SK-N-SH (cell line): ENCODE results near the gene TRIM8. TPM values are rescaled to one million over a fixed set of nuclear protein-coding genes. Genes with fewer than 3 reads are reported as not detected.

ENCODE experiments used
- CTCF ChIA-PET: fragments of 300-600, 350-600 bp; formaldehyde crosslinking; extraction: SDS; loops from one replicate; lab custom pipeline; 2021; lab: Yijun Ruan, JAX
- POLR2A ChIA-PET: fragments of 350-600 bp; sonication (Branson Sonifier 250); formaldehyde crosslinking; extraction: SDS; loops from one replicate; lab custom pipeline; 2020; ENCODE audit warnings: antibody characterized with exemption, inconsistent platforms; lab: Yijun Ruan, JAX
- DNase-seq: peaks from one replicate; pipeline ENCODE4 v3.0.0; 2012
- H2AFZ ChIP-seq: fragments of 200-600 bp; sonication (generic); 2 replicates; pipeline ENCODE4 v1.8.1; 2016; ENCODE audit warnings: antibody characterized with exemption, mild to moderate bottlenecking, low read depth
- H3F3A ChIP-seq: fragments of 200-600 bp; sonication (generic); replicated peaks from 2 replicates; pipeline ENCODE3; 2016; ENCODE audit warnings: antibody characterized with exemption, mild to moderate bottlenecking; ENCODE audit not compliant: insufficient read depth
- H3K27ac ChIP-seq, 2 experiments: fragments of 200-500 bp in 1 of 2; fragments of 200-600 bp in 1 of 2; sonication (Bioruptor generic) in 1 of 2; sonication (generic), shearing (Covaris generic) in 1 of 2; 2 replicates each; pipeline versions ENCODE4 v1.5.1 to v1.6.1; 2014 to 2016; ENCODE audit warnings: low read depth in 2 of 2, inconsistent platforms in 1 of 2, low read length in 1 of 2, mild to moderate bottlenecking in 1 of 2, mixed read lengths in 1 of 2
- H3K27me3 ChIP-seq: fragments of 200-600 bp; sonication (generic), shearing (Covaris generic); 2 replicates; pipeline ENCODE4 v1.6.1; 2016; ENCODE audit warnings: mixed run types; ENCODE audit not compliant: insufficient read depth
- H3K36me3 ChIP-seq, 2 experiments: fragments of 200-500 bp in 1 of 2; fragments of 200-600 bp in 1 of 2; sonication (Bioruptor generic) in 1 of 2; sonication (generic) in 1 of 2; replicated peaks in 1 of 2; 2 replicates each; pipeline versions ENCODE3 to v1.5.1; 2014 to 2016; ENCODE audit warnings: low read length in 1 of 2, mild to moderate bottlenecking in 1 of 2; ENCODE audit not compliant: insufficient read depth in 2 of 2, control insufficient read depth in 1 of 2
- H3K4me1 ChIP-seq, 2 experiments: fragments of 200-500 bp in 1 of 2; fragments of 200-600 bp in 1 of 2; sonication (Bioruptor generic) in 1 of 2; sonication (generic), shearing (Covaris generic) in 1 of 2; 2 replicates each; pipeline versions ENCODE4 v1.5.1 to v1.6.1; 2014 to 2016; ENCODE audit warnings: low read depth in 1 of 2, low read length in 1 of 2, mixed run types in 1 of 2; ENCODE audit not compliant: insufficient read depth in 2 of 2, control insufficient read depth in 1 of 2
- H3K4me2 ChIP-seq: fragments of 200-600 bp; sonication (generic), shearing (Covaris generic); 2 replicates; pipeline ENCODE4 v1.6.1; 2017; ENCODE audit warnings: mixed run types
- H3K4me3 ChIP-seq, 2 experiments: fragments of 200-500 bp in 1 of 2; fragments of 200-600 bp in 1 of 2; sonication (Bioruptor generic) in 1 of 2; sonication (generic), shearing (Covaris generic) in 1 of 2; 2 replicates each; pipeline versions ENCODE4 v1.5.1 to v1.8.1; 2014 to 2016; ENCODE audit warnings: low read depth in 2 of 2, inconsistent platforms in 1 of 2, low read length in 1 of 2, mild to moderate bottlenecking in 1 of 2, mixed read lengths in 1 of 2, moderate library complexity in 1 of 2
- H3K79me2 ChIP-seq: fragments of 200-600 bp; sonication (generic); 2 replicates; pipeline ENCODE4 v1.8.1; 2017; ENCODE audit warnings: mild to moderate bottlenecking; ENCODE audit not compliant: insufficient read depth
- H3K9ac ChIP-seq: fragments of 200-600 bp; sonication (generic); 2 replicates; pipeline ENCODE4 v1.6.1; 2017; ENCODE audit warnings: mixed run types
- H3K9me2 ChIP-seq: fragments of 200-600 bp; sonication (generic); 2 replicates; pipeline ENCODE4 v1.6.1; 2017; ENCODE audit warnings: mixed run types
- H3K9me3 ChIP-seq: fragments of 200-600 bp; sonication (generic); 2 replicates; pipeline ENCODE4 v1.6.1; 2017; ENCODE audit warnings: mixed run types, mild to moderate bottlenecking, moderate library complexity
- H4K20me1 ChIP-seq: fragments of 200-600 bp; sonication (generic); 2 replicates; pipeline ENCODE4 v1.6.1; 2017; ENCODE audit warnings: mild to moderate bottlenecking, mixed run types; ENCODE audit not compliant: insufficient read depth
- EP300 ChIP-seq, 2 experiments: IDR thresholded peaks; 2 replicates each; pipeline versions ENCODE4 v1.4.0 to v1.6.1; 2012; ENCODE audit warnings: borderline replicate concordance in 1 of 2, low read depth in 1 of 2, low read length in 1 of 2
- EZH2phosphoT487 ChIP-seq: fragments of 200-600 bp; sonication (generic); IDR thresholded peaks from 2 replicates; pipeline ENCODE4 v1.6.1; 2017; ENCODE audit warnings: low read depth, mixed run types, mild to moderate bottlenecking, antibody characterized with exemption, moderate library complexity, borderline replicate concordance
- FOXJ3 ChIP-seq: sonication (generic); formaldehyde crosslinking; IDR thresholded peaks from 2 replicates; pipeline ENCODE4 v1.5.1; 2020; ENCODE audit warnings: mild to moderate bottlenecking, missing genetic modification reagents
- FOXM1 ChIP-seq: IDR thresholded peaks from 2 replicates; pipeline ENCODE4 v1.4.0; 2012; ENCODE audit warnings: low read depth, mild to moderate bottlenecking
- GABPA ChIP-seq: IDR thresholded peaks from 2 replicates; pipeline ENCODE4 v1.4.0; 2012; ENCODE audit warnings: low read depth, mild to moderate bottlenecking
- GATA2 ChIP-seq: sonication (generic); formaldehyde crosslinking; IDR thresholded peaks from 2 replicates; pipeline ENCODE4 v1.5.0; 2020; ENCODE audit warnings: mild to moderate bottlenecking, missing genetic modification reagents
- JUND ChIP-seq: IDR thresholded peaks from 2 replicates; pipeline ENCODE4 v1.4.0; 2012
- MXI1 ChIP-seq: IDR thresholded peaks from 2 replicates; pipeline ENCODE4 v1.6.1; 2012; ENCODE audit warnings: mild to moderate bottlenecking, low read depth, low read length, improper control_type of control experiment
- PBX3 ChIP-seq: IDR thresholded peaks from 2 replicates; pipeline ENCODE4; 2012
- POLR2AphosphoS5 ChIP-seq: IDR thresholded peaks from 2 replicates; pipeline ENCODE4 v1.6.1; 2012; ENCODE audit warnings: low read depth, low read length
- RAD21 ChIP-seq: IDR thresholded peaks from 2 replicates; pipeline ENCODE4 v1.6.1; 2012; ENCODE audit warnings: mild to moderate bottlenecking, low read length
- REST ChIP-seq: IDR thresholded peaks from 2 replicates; pipeline ENCODE4 v1.6.1; 2012; ENCODE audit warnings: mild to moderate bottlenecking, low read depth, low read length, moderate library complexity
- RXRA ChIP-seq: IDR thresholded peaks from 2 replicates; pipeline ENCODE4 v1.4.0; 2012; ENCODE audit warnings: low read depth, mild to moderate bottlenecking, borderline replicate concordance
- SIN3A ChIP-seq: IDR thresholded peaks from 2 replicates; pipeline ENCODE4 v1.6.1; 2012; ENCODE audit warnings: low read depth, mild to moderate bottlenecking, low read length, moderate library complexity, borderline replicate concordance
- SMC3 ChIP-seq: IDR thresholded peaks from 2 replicates; pipeline ENCODE4 v1.6.1; 2012; ENCODE audit warnings: low read depth, low read length, improper control_type of control experiment
- TAF1 ChIP-seq: IDR thresholded peaks from 2 replicates; pipeline ENCODE4 v1.6.1; 2012; ENCODE audit warnings: low read depth, mild to moderate bottlenecking, low read length, moderate library complexity, borderline replicate concordance
- TCF12 ChIP-seq: IDR thresholded peaks from 2 replicates; pipeline ENCODE4 v1.4.0; 2012
- TEAD4 ChIP-seq: IDR thresholded peaks from 2 replicates; pipeline ENCODE4 v1.4.0; 2012; ENCODE audit warnings: mild to moderate bottlenecking, borderline replicate concordance; ENCODE audit not compliant: insufficient read depth
- YY1 ChIP-seq: IDR thresholded peaks from 2 replicates; pipeline ENCODE4 v1.4.0; 2012; ENCODE audit warnings: low read depth, mild to moderate bottlenecking
- WGBS: methylation state at CpG from one replicate; pipeline ENCODE4 v1.1.6; 2017; ENCODE audit warnings: low lambda C conversion rate; 5-methylcytosine and 5-hydroxymethylcytosine counted together
- polyA plus RNA-seq, 3 experiments: library from polyadenylated mRNA; depleted of rRNA; stranded (reverse); fragments of >200 nt; gene quantifications; 2 replicates each; pipeline ENCODE4 v1.2.3, GENCODE V29; 2012

TRIM8 gene
- polyA plus RNA-seq, 1 of the 3 experiments (the other 2 are of a cell fraction): 108 TPM

GRCh38 chr10:102619281-102619981 lies 24.8 kb upstream of the TRIM8 start:
- no peak overlapping the region for H2AFZ ChIP-seq
- H3K27ac ChIP-seq: peak overlapping the region in 1 of 2 experiments; percentile 66; a peak in 1 of 4 replicates
- peaks cover 0 to 66% of the 10 kb centered on the region in 2 experiments; a peak in 1 of 4 replicates for H3K4me1 ChIP-seq
- H3K36me3 ChIP-seq: peaks cover 5 to 16% of the 10 kb centered on the region in 2 experiments
- no peaks in the 10 kb centered on the region for H3F3A ChIP-seq
- H4K20me1 ChIP-seq: no peaks in the 10 kb centered on the region
- ChIA-PET CTCF (interaction anchor here (1.2 to 2.2 kb wide), 4 partner anchors 23 to 56 kb away, joined by 4 to 7 read pairs (median 5); partner anchors contain the start of gene TRIM8), POLR2A (interaction anchor here (1.5 to 2.4 kb wide), 2 partner anchors 8 to 23 kb away, joined by 5 to 6 read pairs; no protein-coding TSS in a partner anchor)
- 96% methylated on average over 12 of the region's 14 CpGs for WGBS
- H3K27me3 ChIP-seq: no peaks in the 10 kb centered on the region
- DNase-seq: no peak
- H3K4me2 ChIP-seq: no peak overlapping the region
- H3K79me2 ChIP-seq: no peaks in the 10 kb centered on the region
- H3K4me3 ChIP-seq: no peak overlapping the region
- no peaks in the 10 kb centered on the region for H3K9me2 ChIP-seq
- H3K9me3 ChIP-seq: no peaks in the 10 kb centered on the region
- no peak overlapping the region for H3K9ac ChIP-seq
- TF ChIP-seq FOXJ3: no peak
- no peak for TF ChIP-seq RAD21
- TF ChIP-seq TCF12: no peak
- TF ChIP-seq JUND: no peak
- no peak for TF ChIP-seq EZH2phosphoT487
- no peak for TF ChIP-seq SMC3
- TF ChIP-seq YY1: no peak
- TF ChIP-seq PBX3: no peak
- TF ChIP-seq TEAD4: no peak
- no peak for TF ChIP-seq REST
- TF ChIP-seq GABPA: no peak
- TF ChIP-seq GATA2 (CRISPR knock-in tag): no peak
- TF ChIP-seq SIN3A: no peak
- no peak for TF ChIP-seq FOXM1
- TF ChIP-seq MXI1: no peak
- no peak for TF ChIP-seq RXRA
- TF ChIP-seq POLR2AphosphoS5: no peak
- no peak for TF ChIP-seq TAF1
- no peak for TF ChIP-seq EP300 (IDR thresholded peaks at IDR 0.05; ENCODE audit: borderline replicate concordance in 1 of 2, low read depth in 1 of 2, low read length in 1 of 2)
